ENCODE data around the gene GNPDA1.

- TF ChIP-seq POLR2A (IDR thresholded peaks at IDR 0.05; ENCODE audit: low read length) (no peak), GATA1 (IDR thresholded peaks at IDR 0.05; ENCODE audit: low read depth, low read length) (no peak)
Measured at GRCh38 chr5:141958546-141959172, 54.2 kb downstream of the GNPDA1 start.

Measured in erythroblast (primary cell).